Measurements from ENCODE around the gene NFIA.

Gene NFIA

DNA sequence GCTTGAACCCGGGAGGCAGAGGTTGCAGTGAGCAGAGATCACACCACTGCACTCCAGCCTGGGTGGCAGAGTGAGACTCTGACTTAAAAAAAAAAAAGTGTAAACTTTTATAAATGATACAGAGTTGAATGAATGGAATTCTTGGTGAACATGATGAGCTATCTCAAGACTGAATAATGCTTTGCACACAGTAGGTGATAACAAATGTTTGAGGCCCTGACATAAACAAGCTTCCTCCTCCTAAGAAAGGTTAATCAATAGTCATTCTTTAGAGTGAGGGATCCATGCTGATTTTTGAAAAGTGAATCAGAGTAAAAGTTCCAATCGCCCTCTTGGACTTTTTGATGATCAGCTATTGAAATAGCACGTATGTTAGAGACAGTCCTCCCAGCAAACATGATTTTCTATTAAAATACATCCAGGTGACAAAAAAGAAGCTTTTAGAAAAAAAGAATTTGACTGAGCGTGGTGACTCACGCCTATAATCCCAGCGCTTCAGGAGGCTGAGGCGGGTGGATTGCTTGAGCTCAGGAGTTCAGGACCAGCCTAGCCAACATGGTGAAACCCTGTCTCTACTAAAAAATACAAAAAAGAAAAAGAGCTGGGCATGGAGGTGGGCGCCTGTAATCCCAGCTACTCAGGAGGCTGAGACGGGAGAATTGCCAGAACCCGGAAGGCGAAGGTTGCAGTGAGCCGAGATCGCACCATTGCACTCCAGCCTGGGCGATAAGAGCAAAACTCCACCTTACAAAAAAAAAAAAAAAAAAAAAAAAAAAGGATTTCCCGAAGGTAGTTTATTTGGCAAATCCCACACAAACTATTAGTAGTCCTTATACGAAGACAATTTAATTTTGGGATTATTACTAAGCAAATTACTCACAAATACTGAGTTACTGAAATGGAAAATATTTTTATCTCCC lies 181.8 kb downstream of the NFIA start:
- H3K4me2 ChIP-seq, result no peak overlapping the region
- H3K9ac ChIP-seq, result no peak overlapping the region
- no peaks in the 10 kb centered on the region for H3K4me1 ChIP-seq

DNA sequence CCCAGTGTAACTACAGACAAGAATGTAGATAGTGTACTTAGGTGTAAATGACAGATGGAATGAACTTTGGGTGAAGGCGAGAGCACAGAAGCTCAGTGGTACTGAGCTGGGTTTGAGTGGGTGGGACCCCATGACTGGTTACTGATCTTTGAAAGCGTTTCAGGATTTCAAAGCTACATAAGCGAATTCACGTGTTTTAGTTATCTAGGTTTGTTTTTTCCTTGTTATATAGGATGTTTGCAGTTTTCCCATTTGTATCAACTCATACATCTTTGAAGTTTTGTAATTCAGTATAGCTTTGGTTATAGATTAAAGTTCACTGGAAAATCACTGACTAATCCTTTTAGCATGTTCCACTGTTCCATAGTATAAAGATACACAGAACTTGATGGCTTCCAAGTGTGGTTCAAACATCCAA lies 182.5 kb downstream of the NFIA start:
- no peaks in the 10 kb centered on the region for H3K27me3 ChIP-seq
- H3K4me3 ChIP-seq, result no peak overlapping the region
- no peaks in the 10 kb centered on the region for H3K9me3 ChIP-seq (replicated peaks in 1 of 11)
- H4K20me1 ChIP-seq, result no peaks in the 10 kb centered on the region
- H3K9ac ChIP-seq, result no peak overlapping the region
- H3K4me2 ChIP-seq, result no peak overlapping the region
- H3K27ac ChIP-seq, result no peak overlapping the region
- TF ChIP-seq Cebpa-rat (IDR thresholded peaks at IDR 0.05), result no peak
- H3K4me1 ChIP-seq, result no peaks in the 10 kb centered on the region
- H3K36me3 ChIP-seq, result no peaks in the 10 kb centered on the region

More for the DNA sequence above, 181.8 kb downstream of the NFIA start:
- Histone ChIP-seq H3K27ac (no peak overlapping the region), H3K4me3 (no peak overlapping the region), H3K9me3 (replicated peaks in 1 of 11) (no peaks in the 10 kb centered on the region), H4K20me1 (no peaks in the 10 kb centered on the region), H3K27me3 (no peaks in the 10 kb centered on the region), H3K36me3 (no peaks in the 10 kb centered on the region)
- no peak for TF ChIP-seq Cebpa-rat (IDR thresholded peaks at IDR 0.05)

DNA sequence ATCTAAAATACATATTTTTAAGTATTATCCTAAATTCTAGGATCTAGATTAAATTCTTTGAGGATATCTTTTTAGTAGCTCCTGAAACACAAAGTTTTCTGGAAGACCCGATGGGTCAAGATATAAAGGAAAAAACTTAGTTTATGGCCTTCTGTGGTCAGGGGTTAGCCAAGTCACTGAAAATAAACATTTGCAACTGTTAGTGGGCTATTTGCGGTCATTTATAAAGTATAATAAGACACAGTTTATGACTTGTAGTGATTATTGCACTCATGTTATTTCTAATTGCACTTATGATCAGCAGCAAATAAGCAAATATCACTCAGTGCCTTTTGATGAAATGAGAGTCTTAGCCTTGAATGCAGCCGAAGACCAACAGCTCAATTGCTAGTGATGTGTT lies 183.3 kb downstream of the NFIA start:
- TF ChIP-seq Cebpa-rat (IDR thresholded peaks at IDR 0.05), result no peak
- H3K27me3 ChIP-seq, result no peaks in the 10 kb centered on the region
- H3K27ac ChIP-seq, result no peak overlapping the region

DNA sequence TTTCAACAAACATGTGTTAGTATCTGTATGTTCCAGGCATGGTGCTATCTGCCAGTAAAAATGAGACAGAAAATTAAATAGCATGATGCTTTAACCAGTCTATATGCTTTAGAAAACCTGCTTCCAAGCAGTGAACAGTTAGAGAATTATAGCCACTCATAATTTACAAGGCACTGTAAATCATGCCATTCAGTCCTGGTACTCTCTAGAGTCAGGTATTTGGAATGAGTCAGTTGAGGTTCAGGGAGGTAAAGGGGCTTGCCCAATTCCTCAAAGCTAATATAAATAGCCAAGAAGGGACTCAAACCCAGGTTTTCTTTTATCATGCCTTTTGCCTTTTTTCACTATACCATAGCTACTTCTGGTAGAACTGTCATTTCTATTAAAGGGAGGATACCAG lies 184.4 kb downstream of the NFIA start:
- Histone ChIP-seq H3K9ac (no peak overlapping the region), H3K4me2 (no peak overlapping the region), H3K9me3 (replicated peaks in 1 of 11) (no peaks in the 10 kb centered on the region), H3K4me1 (no peaks in the 10 kb centered on the region), H3K27me3 (no peaks in the 10 kb centered on the region), H3K36me3 (no peaks in the 10 kb centered on the region), H4K20me1 (no peaks in the 10 kb centered on the region), H3K4me3 (no peak overlapping the region), H3K27ac (no peak overlapping the region)
- TF ChIP-seq Cebpa-rat (IDR thresholded peaks at IDR 0.05), result no peak

More for the DNA sequence above, 183.3 kb downstream of the NFIA start:
- Histone ChIP-seq H3K4me1 (no peaks in the 10 kb centered on the region), H3K36me3 (no peaks in the 10 kb centered on the region), H3K4me2 (no peak overlapping the region), H3K4me3 (no peak overlapping the region), H3K9ac (no peak overlapping the region), H4K20me1 (no peaks in the 10 kb centered on the region), H3K9me3 (replicated peaks in 1 of 11) (no peaks in the 10 kb centered on the region)

DNA sequence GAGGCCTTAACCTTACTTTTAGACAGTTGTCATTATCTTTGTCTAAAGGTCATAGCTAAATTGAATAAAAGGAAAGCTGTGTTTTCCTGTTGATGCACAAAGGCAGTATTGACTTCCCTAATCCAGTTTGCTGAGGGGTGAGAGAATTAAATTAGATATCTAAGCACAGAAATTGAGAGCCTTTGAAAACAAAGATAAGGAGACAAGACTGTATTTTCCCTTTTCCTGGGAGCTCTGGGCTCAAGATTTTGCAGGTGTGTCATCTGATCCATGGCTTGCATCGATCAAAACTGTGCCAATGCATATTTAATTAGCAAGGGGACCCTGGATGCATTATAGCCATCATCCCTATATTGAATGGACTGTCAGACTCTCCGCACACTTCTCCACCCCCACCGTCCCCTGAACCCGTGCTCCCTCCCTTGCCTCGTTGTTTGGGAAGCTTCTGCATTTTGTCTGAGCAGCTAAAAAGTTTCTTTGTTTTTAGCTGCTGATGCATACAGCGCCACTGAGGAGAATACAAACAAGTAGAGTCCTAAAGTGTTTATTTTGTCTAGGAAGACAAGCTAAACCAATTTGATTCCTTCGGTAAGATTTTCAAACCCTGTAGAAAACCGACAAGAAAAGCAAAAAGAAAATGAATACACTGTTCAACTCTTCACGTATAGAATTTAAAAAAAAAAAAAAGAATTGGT lies 186.3 kb downstream of the NFIA start:
- no peak overlapping the region for H3K9ac ChIP-seq
- H3K4me1 ChIP-seq, result no peaks in the 10 kb centered on the region
- H4K20me1 ChIP-seq, result no peaks in the 10 kb centered on the region
- H3K36me3 ChIP-seq, result no peaks in the 10 kb centered on the region
- H3K27ac ChIP-seq, result no peak overlapping the region
- no peak for TF ChIP-seq Cebpa-rat (IDR thresholded peaks at IDR 0.05)
- no peaks in the 10 kb centered on the region for H3K27me3 ChIP-seq
- no peak overlapping the region for H3K4me2 ChIP-seq
- H3K4me3 ChIP-seq, result no peak overlapping the region
- H3K9me3 ChIP-seq (replicated peaks in 1 of 11), result no peaks in the 10 kb centered on the region

DNA sequence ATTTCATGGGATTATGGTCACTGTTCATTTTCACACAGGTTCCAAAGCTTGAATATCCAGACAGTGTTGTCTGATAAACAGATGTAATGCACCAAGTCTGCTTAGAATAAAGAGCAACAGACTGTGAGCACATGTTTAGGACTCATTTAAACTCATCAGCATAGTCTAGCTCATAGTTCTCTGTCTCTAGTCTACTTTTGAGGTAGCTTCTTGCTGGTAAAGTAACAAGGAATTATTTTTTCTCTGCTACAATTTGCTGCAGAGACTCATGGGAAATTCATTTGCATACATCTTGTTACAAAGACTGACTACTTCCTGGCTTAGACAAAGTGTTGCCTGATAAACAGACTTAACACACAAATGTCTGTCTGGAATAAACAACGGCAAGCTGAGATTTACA lies 187.2 kb downstream of the NFIA start:
- H3K4me2 ChIP-seq, result no peak overlapping the region
- no peaks in the 10 kb centered on the region for H4K20me1 ChIP-seq
- no peak overlapping the region for H3K4me3 ChIP-seq
- no peak overlapping the region for H3K9ac ChIP-seq
- H3K27me3 ChIP-seq, result no peaks in the 10 kb centered on the region
- no peaks in the 10 kb centered on the region for H3K4me1 ChIP-seq
- H3K27ac ChIP-seq, result no peak overlapping the region
- H3K36me3 ChIP-seq, result no peaks in the 10 kb centered on the region
- H3K9me3 ChIP-seq (replicated peaks in 1 of 11), result no peaks in the 10 kb centered on the region
- TF ChIP-seq Cebpa-rat (IDR thresholded peaks at IDR 0.05), result no peak

DNA sequence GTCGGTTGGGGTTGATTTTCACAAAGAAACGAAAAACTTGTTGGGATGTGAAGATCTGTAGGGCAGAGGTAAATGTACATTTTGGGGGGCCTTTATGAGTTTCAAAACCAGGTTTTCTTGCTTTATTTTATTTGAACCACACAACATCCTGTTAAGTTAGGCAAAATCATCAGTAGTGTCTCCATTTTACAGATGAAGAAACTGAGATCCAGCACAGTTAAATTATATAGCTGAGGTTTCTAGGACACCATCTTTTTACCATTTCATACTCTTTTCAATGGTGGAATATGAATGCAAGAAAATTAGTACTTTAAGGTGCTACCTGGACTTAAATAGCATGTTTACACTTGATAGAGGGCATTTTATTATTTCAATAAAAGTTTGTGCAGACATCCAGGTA lies 187.7 kb downstream of the NFIA start:
- H3K9ac ChIP-seq, result no peak overlapping the region
- H3K36me3 ChIP-seq, result no peaks in the 10 kb centered on the region
- H3K9me3 ChIP-seq (replicated peaks in 1 of 11), result no peaks in the 10 kb centered on the region
- H3K4me1 ChIP-seq, result no peaks in the 10 kb centered on the region
- H3K27ac ChIP-seq, result no peak overlapping the region
- H3K4me3 ChIP-seq, result no peak overlapping the region
- H3K4me2 ChIP-seq, result no peak overlapping the region
- H4K20me1 ChIP-seq, result no peaks in the 10 kb centered on the region
- TF ChIP-seq Cebpa-rat (IDR thresholded peaks at IDR 0.05), result no peak
- no peaks in the 10 kb centered on the region for H3K27me3 ChIP-seq

DNA sequence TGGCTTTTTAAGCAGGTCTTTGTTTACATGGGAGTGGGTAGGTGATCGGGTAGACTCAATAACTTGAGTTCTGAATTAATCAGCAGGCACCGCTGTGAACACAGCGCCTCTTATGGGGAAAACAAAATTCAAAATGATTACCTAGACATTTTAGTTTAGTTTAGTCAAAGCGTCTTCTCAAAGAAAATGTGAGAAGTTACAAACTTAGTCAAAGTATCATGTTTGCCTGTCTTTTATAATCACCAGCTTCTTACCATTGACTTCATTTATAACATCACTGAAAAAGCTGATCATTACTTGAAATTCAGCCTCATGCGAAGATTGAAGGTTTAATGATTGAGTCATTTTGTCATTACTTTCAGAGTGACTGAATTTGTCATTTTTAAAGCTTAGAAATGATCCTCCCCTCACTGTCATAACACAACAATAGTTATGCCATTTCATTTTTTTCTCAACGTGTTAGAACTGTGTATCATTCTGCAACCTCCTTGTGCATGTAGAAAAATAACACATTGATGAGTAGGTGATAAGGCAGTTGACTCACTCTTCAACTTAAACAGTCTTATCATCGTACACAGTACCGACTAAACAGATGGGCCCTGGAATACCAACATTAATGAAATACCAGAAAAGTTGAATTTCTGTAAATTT lies 188.5 kb downstream of the NFIA start:
- Histone ChIP-seq H3K36me3 (no peaks in the 10 kb centered on the region), H3K27ac (no peak overlapping the region), H3K27me3 (no peaks in the 10 kb centered on the region), H3K4me1 (no peaks in the 10 kb centered on the region), H3K4me2 (no peak overlapping the region), H4K20me1 (no peaks in the 10 kb centered on the region), H3K4me3 (no peak overlapping the region), H3K9me3 (replicated peaks in 1 of 11) (no peaks in the 10 kb centered on the region), H3K9ac (no peak overlapping the region)
- no peak for TF ChIP-seq Cebpa-rat (IDR thresholded peaks at IDR 0.05)

DNA sequence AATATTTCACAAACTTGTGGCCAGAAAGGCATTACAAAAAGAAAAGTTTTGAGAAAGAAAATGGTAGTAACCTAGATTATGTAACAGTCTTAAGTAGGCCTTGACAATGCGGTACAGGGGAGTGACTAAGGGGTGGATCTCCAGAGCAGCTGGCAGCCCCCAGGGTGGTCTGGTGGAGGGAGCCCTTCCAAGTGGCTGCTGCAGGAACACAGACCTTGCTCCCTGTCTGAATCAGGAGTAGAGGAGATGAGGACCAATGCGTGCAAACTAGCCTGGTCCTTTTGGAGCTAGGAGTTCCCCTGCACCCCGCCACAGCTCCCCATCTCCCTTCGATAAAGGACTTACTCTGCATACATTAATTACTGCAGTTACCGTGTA lies 189.0 kb downstream of the NFIA start:
- Histone ChIP-seq H3K4me2 (no peak overlapping the region), H3K36me3 (no peaks in the 10 kb centered on the region), H3K27me3 (no peaks in the 10 kb centered on the region), H3K4me1 (no peaks in the 10 kb centered on the region), H3K9ac (no peak overlapping the region), H3K4me3 (no peak overlapping the region), H4K20me1 (no peaks in the 10 kb centered on the region), H3K9me3 (replicated peaks in 1 of 11) (no peaks in the 10 kb centered on the region), H3K27ac (no peak overlapping the region)
- TF ChIP-seq Cebpa-rat (IDR thresholded peaks at IDR 0.05), result no peak

Measured in BLaER1 treated with 17β-estradiol and CSF1 and Interleukin-3, amounts not matched to agents 10 nM and 100 nM (cell line).